ENCODE data around the gene RFC4.
A peak's percentile ranks its signal among the peaks of the same experiment; 100 is the strongest.

RFC4 gene

GRCh38 chr3:186787642-186788481 is 18.4 kb downstream of the RFC4 start:
- Histone ChIP-seq H4K20me1 (peaks cover 89% of the 10 kb centered on the region), H3K27me3 (no peaks in the 10 kb centered on the region), H3K9me3 (no peaks in the 10 kb centered on the region), H3K36me3 (peaks cover 88% of the 10 kb centered on the region), H3K27ac (no peak overlapping the region), H3K4me3 (no peak overlapping the region; the same call in 1 of the 2 replicates), H3K9ac (peak overlapping the region; percentile 100; the same call in 1 of the 2 replicates), H3K4me1 (peaks cover 31% of the 10 kb centered on the region), H3K4me2 (peak overlapping the region; percentile 87)
- no peak for TF ChIP-seq Cebpa-rat (IDR thresholded peaks at IDR 0.05)

GRCh38 chr3:186786922-186787321 is 19.4 kb downstream of the RFC4 start:
- peak overlapping the region; percentile 89 for H3K4me3 ChIP-seq
- peaks cover 83% of the 10 kb centered on the region for H4K20me1 ChIP-seq
- H3K4me1 ChIP-seq, result peaks cover 39% of the 10 kb centered on the region
- peaks cover 79% of the 10 kb centered on the region for H3K36me3 ChIP-seq
- H3K27me3 ChIP-seq, result no peaks in the 10 kb centered on the region
- TF ChIP-seq Cebpa-rat (IDR thresholded peaks at IDR 0.05), result no peak
- H3K9ac ChIP-seq, result peak overlapping the region; percentile 100; the same call in 1 of the 2 replicates
- peak overlapping the region; percentile 87 for H3K4me2 ChIP-seq
- no peak overlapping the region for H3K27ac ChIP-seq
- H3K9me3 ChIP-seq, result no peaks in the 10 kb centered on the region

GRCh38 chr3:186785495-186786018 is 20.7 kb downstream of the RFC4 start:
- Histone ChIP-seq H3K27me3 (no peaks in the 10 kb centered on the region), H3K9me3 (no peaks in the 10 kb centered on the region), H3K27ac (peak overlapping the region; percentile 100; the same call in 1 of the 2 replicates), H3K4me3 (peak overlapping the region; percentile 89), H3K4me2 (peak overlapping the region; percentile 87), H3K9ac (peak overlapping the region; percentile 100), H3K4me1 (peaks cover 39% of the 10 kb centered on the region), H4K20me1 (peaks cover 70% of the 10 kb centered on the region), H3K36me3 (peaks cover 66% of the 10 kb centered on the region)
- TF ChIP-seq Cebpa-rat (IDR thresholded peaks at IDR 0.05), result no peak

- H3K9me3 ChIP-seq, result no peaks in the 10 kb centered on the region
- peak overlapping the region; percentile 100 for H3K9ac ChIP-seq
- peak overlapping the region; percentile 100 for H3K27ac ChIP-seq
- H3K36me3 ChIP-seq, result peaks cover 60% of the 10 kb centered on the region
- peaks cover 64% of the 10 kb centered on the region for H4K20me1 ChIP-seq
- no peaks in the 10 kb centered on the region for H3K27me3 ChIP-seq
- no peak; the same call in 1 of the 2 replicates for TF ChIP-seq Cebpa-rat (IDR thresholded peaks at IDR 0.05)
- H3K4me1 ChIP-seq, result peaks cover 39% of the 10 kb centered on the region
- peak overlapping the region; percentile 87 for H3K4me2 ChIP-seq
- peak overlapping the region; percentile 89 for H3K4me3 ChIP-seq
Measured at GRCh38 chr3:186784820-186785494, 21.3 kb downstream of the RFC4 start.

GRCh38 chr3:186783731-186784515 is 22.4 kb downstream of the RFC4 start:
- H3K4me3 ChIP-seq, result peak overlapping the region; percentile 89
- TF ChIP-seq Cebpa-rat (IDR thresholded peaks at IDR 0.05), result 0 out of 2 replicates have a peak, but pooled peaks have one; percentile 13
- H3K9ac ChIP-seq, result peak overlapping the region; percentile 100
- H3K27ac ChIP-seq, result peak overlapping the region; percentile 100
- no peaks in the 10 kb centered on the region for H3K9me3 ChIP-seq
- H3K27me3 ChIP-seq, result no peaks in the 10 kb centered on the region
- peaks cover 49% of the 10 kb centered on the region for H3K36me3 ChIP-seq
- peaks cover 53% of the 10 kb centered on the region for H4K20me1 ChIP-seq
- H3K4me1 ChIP-seq, result peaks cover 39% of the 10 kb centered on the region
- peak overlapping the region; percentile 87 for H3K4me2 ChIP-seq

- peaks cover 39% of the 10 kb centered on the region for H3K4me1 ChIP-seq
- peak within 1 kb of the TSS; percentile 90 for H3K4me2 ChIP-seq
- peaks cover 46% of the 10 kb centered on the region for H4K20me1 ChIP-seq
- H3K4me3 ChIP-seq, result peak within 1 kb of the TSS; percentile 89
- no peaks in the 10 kb centered on the region for H3K9me3 ChIP-seq
- H3K36me3 ChIP-seq, result peaks cover 42% of the 10 kb centered on the region
- no peak for TF ChIP-seq Cebpa-rat (IDR thresholded peaks at IDR 0.05)
- peak within 1 kb of the TSS; percentile 100 for H3K27ac ChIP-seq
- H3K27me3 ChIP-seq, result no peaks in the 10 kb centered on the region
- H3K9ac ChIP-seq, result peak within 1 kb of the TSS; percentile 100
Measured at GRCh38 chr3:186783058-186783730, 23.1 kb downstream of the RFC4 start, which contains the start of gene EIF4A2. EIF4A2 (plus strand) TSS chr3:186783577; CDS start chr3:186783611, 34 bp downstream.

GRCh38 chr3:186782542-186783057 is 23.7 kb downstream of the RFC4 start:
- Histone ChIP-seq H3K27ac (peak overlapping the region; percentile 100), H3K9me3 (no peaks in the 10 kb centered on the region), H3K36me3 (peaks cover 36% of the 10 kb centered on the region), H3K9ac (peak overlapping the region; percentile 100), H3K27me3 (no peaks in the 10 kb centered on the region), H4K20me1 (peaks cover 40% of the 10 kb centered on the region), H3K4me3 (peak overlapping the region; percentile 89), H3K4me1 (peaks cover 37% of the 10 kb centered on the region), H3K4me2 (peak overlapping the region; percentile 90)
- TF ChIP-seq Cebpa-rat (IDR thresholded peaks at IDR 0.05), result no peak

- H3K4me3 ChIP-seq, result no peak overlapping the region
- peaks cover 8% of the 10 kb centered on the region for H3K4me1 ChIP-seq
- H4K20me1 ChIP-seq, result peaks cover 6% of the 10 kb centered on the region
- no peaks in the 10 kb centered on the region for H3K9me3 ChIP-seq
- H3K27ac ChIP-seq, result no peak overlapping the region
- TF ChIP-seq Cebpa-rat (IDR thresholded peaks at IDR 0.05), result no peak
- no peak overlapping the region for H3K9ac ChIP-seq
- no peak overlapping the region for H3K4me2 ChIP-seq
- no peaks in the 10 kb centered on the region for H3K27me3 ChIP-seq
- peaks cover 2% of the 10 kb centered on the region for H3K36me3 ChIP-seq
Measured at GRCh38 chr3:186779204-186779603, 27.1 kb downstream of the RFC4 start.
